ENCODE results near the gene NHS. TPM values are rescaled to one million over a fixed set of nuclear protein-coding genes. Genes with fewer than 3 reads are reported as not detected.
A peak's percentile ranks its signal among the peaks of the same experiment; 100 is the strongest.
"Not testable (repeated sequence)": the region's sequence is repeated elsewhere in the genome, so short reads cannot be mapped to it uniquely, and the experiment has no call there.

Gene NHS
- total RNA-seq, 1 experiment from 2014 or later: 19.5 TPM

GRCh38 chrX:17567187-17567586 is 192.2 kb downstream of the NHS start:
- no peak overlapping the region for H3K4me3 Mint-ChIP-seq (ENCODE audit: low read depth, unreplicated experiment)

GRCh38 chrX:17567821-17568220 is 192.8 kb downstream of the NHS start:
- intact Hi-C loops (cut with micrococcal nuclease; ENCODE audit: unreplicated experiment): no loop called here
- no peak for TF ChIP-seq CTCF (IDR thresholded peaks at IDR 0.05; ENCODE audit: unreplicated experiment)
- no peak overlapping the region for H3K4me3 Mint-ChIP-seq (ENCODE audit: low read depth, unreplicated experiment)
- H3K9me3 Mint-ChIP-seq (ENCODE audit: low read depth, unreplicated experiment): no peaks in the 10 kb centered on the region
- no peak for DNase-seq
- CTCF ChIA-PET: no interaction called here
- peaks cover 5% of the 10 kb centered on the region for H3K36me3 Mint-ChIP-seq (ENCODE audit: insufficient read depth, unreplicated experiment)
- no peaks in the 10 kb centered on the region for H3K27me3 Mint-ChIP-seq (ENCODE audit: unreplicated experiment)
- H3K27ac Mint-ChIP-seq (ENCODE audit: unreplicated experiment): no peak overlapping the region
- peaks cover 19% of the 10 kb centered on the region for H3K4me1 Mint-ChIP-seq (ENCODE audit: low read depth, unreplicated experiment)
- no TSS peak for BruUV-seq (replicated peaks)

More at GRCh38 chrX:17567187-17567586, 192.2 kb downstream of the NHS start:
- Mint-ChIP-seq H3K9me3 (ENCODE audit: low read depth, unreplicated experiment) (no peaks in the 10 kb centered on the region), H3K27me3 (ENCODE audit: unreplicated experiment) (no peaks in the 10 kb centered on the region), H3K4me1 (ENCODE audit: low read depth, unreplicated experiment) (peaks cover 21% of the 10 kb centered on the region), H3K36me3 (ENCODE audit: insufficient read depth, unreplicated experiment) (peaks cover 5% of the 10 kb centered on the region), H3K27ac (ENCODE audit: unreplicated experiment) (no peak overlapping the region)
- no peak for DNase-seq
- no TSS peak for BruUV-seq (replicated peaks)
- no peak for TF ChIP-seq CTCF (IDR thresholded peaks at IDR 0.05; ENCODE audit: unreplicated experiment)
- CTCF ChIA-PET: no interaction called here
- intact Hi-C loops (cut with micrococcal nuclease; ENCODE audit: unreplicated experiment): no loop called here

- DNase-seq; intact Hi-C loops (cut with micrococcal nuclease; ENCODE audit: unreplicated experiment); H3K9me3 Mint-ChIP-seq (ENCODE audit: low read depth, unreplicated experiment); H3K36me3 Mint-ChIP-seq (ENCODE audit: insufficient read depth, unreplicated experiment); BruUV-seq (replicated peaks); CTCF ChIA-PET; H3K27me3 Mint-ChIP-seq (ENCODE audit: unreplicated experiment); H3K4me3 Mint-ChIP-seq (ENCODE audit: low read depth, unreplicated experiment); H3K4me1 Mint-ChIP-seq (ENCODE audit: low read depth, unreplicated experiment); H3K27ac Mint-ChIP-seq (ENCODE audit: unreplicated experiment): not testable (repeated sequence)
Measured at GRCh38 chrX:17568804-17569203, 193.8 kb downstream of the NHS start.

DNA sequence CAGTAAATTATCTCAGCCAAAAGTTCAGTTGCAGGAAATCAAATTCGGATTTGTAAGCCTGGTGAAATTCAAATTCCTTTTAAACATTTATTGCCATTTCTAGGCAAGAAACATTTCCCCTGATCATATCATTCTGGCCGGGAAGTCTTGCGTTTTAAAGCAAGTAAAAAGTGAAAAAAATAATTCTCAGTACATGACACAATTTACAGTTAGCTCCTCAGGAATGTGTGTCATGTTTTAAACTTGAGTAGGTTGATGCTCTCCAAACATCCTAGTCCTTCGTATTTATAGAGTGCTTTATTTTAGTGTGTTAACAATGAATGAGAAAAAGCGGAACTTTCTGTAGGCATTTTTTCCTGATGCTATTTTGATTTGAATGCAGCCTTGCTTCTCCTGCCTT is 204.0 kb downstream of the NHS start:
- Mint-ChIP-seq H3K4me3 (ENCODE audit: low read depth, unreplicated experiment) (no peak overlapping the region), H3K4me1 (ENCODE audit: low read depth, unreplicated experiment) (peaks cover 27% of the 10 kb centered on the region), H3K27ac (ENCODE audit: unreplicated experiment) (no peak overlapping the region), H3K9me3 (ENCODE audit: low read depth, unreplicated experiment) (no peaks in the 10 kb centered on the region), H3K36me3 (ENCODE audit: insufficient read depth, unreplicated experiment) (no peaks in the 10 kb centered on the region), H3K27me3 (ENCODE audit: unreplicated experiment) (no peaks in the 10 kb centered on the region)
- no peak for DNase-seq
- CTCF ChIA-PET: no interaction called here
- TF ChIP-seq CTCF (IDR thresholded peaks at IDR 0.05; ENCODE audit: unreplicated experiment): no peak
- intact Hi-C loops (cut with micrococcal nuclease; ENCODE audit: unreplicated experiment): no loop called here
- no TSS peak for BruUV-seq (replicated peaks)

DNA sequence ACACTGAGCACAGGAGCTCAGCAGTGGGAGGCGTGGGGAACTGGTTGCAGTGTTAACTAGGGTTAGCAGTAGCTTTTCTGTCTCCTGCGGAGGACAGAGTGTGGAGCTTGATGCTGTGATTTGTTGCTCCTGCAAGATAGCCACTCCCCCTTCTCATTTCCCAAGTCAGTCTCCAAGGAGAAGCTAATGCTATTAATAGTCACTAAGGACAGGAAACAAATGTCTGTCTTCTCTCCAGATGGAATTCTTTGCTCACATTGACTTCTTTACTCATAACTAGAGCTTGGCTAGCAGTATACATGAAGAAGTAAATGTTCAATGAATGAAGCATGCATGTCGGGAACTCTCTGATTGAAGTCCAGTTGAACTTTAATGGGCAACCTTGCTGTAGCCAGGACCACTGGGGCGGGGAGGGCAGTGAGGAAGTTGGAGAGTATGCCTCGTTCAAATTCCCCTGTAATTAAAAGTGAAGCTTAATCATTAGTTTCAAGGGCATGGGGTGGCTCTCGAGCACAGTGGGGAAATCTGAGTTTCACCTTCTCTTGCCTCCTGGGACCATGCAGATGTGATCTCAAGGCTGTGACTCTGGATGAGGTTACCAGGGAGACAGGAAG is 205.6 kb downstream of the NHS start:
- CTCF ChIA-PET: interaction anchor here (0.5 kb wide), 1 partner anchor 156 kb away, joined by 4 read pairs; the partner anchor contains the start of gene SCML1
- no peak for TF ChIP-seq CTCF (IDR thresholded peaks at IDR 0.05; ENCODE audit: unreplicated experiment)
- H3K9me3 Mint-ChIP-seq (ENCODE audit: low read depth, unreplicated experiment): no peaks in the 10 kb centered on the region
- no peaks in the 10 kb centered on the region for H3K36me3 Mint-ChIP-seq (ENCODE audit: insufficient read depth, unreplicated experiment)
- no peak overlapping the region for H3K4me3 Mint-ChIP-seq (ENCODE audit: low read depth, unreplicated experiment)
- H3K4me1 Mint-ChIP-seq (ENCODE audit: low read depth, unreplicated experiment): peaks cover 18% of the 10 kb centered on the region
- no peaks in the 10 kb centered on the region for H3K27me3 Mint-ChIP-seq (ENCODE audit: unreplicated experiment)
- peak overlapping the region; percentile 61 for H3K27ac Mint-ChIP-seq (ENCODE audit: unreplicated experiment)
- DNase-seq: no peak
- intact Hi-C loops (cut with micrococcal nuclease; ENCODE audit: unreplicated experiment): no loop called here
- no TSS peak for BruUV-seq (replicated peaks)

Data from Calu3 (cell line).